Measurements from ENCODE around the gene TNIK. TPM values are rescaled to one million over a fixed set of nuclear protein-coding genes. Genes with fewer than 3 reads are reported as not detected.
"Not testable (repeated sequence)": the region's sequence is repeated elsewhere in the genome, so short reads cannot be mapped to it uniquely, and the experiment has no call there.

Gene TNIK
- total RNA-seq, 1 experiment from 2014 or later, result 12.4 TPM

DNA sequence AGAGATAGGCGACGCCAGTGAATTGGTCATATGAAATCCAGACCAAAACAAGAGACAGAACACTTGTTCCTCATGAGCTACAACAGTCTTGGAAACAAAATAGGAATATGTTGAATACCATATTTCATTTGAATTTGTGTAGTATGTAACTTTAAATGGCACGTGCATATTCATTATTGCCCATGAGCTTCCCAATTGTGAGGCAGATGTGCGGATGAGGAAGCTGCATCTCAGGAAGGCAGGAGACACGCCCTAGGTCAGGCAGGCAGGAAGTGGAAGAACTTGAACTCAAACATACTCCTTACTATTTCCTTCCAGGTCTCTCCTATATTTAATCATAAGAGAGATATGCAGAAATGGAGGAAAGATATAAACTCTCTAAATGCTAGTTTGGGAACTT lies 326.9 kb downstream of the TNIK start:
- DNase-seq (ENCODE audit: low spot score), result no peak

DNA sequence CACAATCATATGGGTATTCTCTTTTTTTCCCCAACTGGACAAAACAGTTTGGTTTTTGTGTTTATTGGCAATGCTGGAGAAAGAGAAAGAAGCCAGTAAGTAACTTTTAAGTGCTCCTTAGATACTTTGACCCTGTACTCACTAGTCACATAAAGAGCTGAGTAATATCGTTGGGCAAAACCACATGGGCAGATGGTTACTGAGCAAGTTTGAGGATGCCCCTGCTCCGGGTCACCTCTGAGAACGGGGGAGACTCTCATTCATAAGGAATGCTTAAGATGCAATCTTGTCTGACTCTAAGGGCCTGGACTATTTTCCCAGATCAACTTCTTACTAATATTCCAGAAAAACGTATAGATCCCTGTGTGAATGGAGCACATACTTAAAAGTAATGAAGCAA lies 327.3 kb downstream of the TNIK start:
- no peak for DNase-seq (ENCODE audit: low spot score)

DNA sequence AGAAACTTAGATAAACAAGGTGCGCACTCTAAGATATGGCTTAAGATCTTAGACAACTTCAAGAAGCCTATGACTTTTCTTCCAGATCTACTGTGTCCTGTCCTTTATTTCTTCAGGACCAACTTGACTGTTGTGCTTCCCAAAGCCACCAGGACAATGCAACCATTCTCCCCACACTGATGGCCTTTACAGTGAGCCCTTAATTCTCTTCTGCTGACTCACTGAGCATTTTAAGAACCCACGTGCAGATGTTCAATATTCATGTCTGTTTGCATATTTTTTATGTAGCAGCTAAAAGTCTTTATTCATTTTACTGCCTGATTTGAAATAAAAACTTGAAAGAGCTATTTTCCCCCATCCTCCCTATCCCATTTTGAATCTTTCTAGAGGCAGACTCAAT lies 330.4 kb downstream of the TNIK start:
- DNase-seq (ENCODE audit: low spot score), result no peak

DNA sequence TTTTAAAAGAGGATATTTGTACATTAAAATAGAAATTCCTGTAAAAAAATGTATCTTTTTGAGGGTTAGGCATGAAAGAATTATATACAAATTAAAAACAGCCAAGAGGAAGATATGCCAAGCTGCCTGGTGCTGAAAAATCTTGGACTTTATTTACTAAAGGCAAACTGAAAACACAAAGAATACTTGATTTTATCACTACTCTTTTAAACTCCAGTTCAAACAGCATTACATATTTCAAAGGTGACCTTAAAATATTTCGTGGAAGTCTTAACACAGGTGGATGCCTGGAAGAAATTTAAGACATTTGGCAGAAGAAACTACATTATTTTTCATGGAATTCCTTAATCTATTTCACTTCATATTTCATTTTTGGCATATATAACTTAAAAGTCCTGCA lies 332.6 kb downstream of the TNIK start:
- no peak for DNase-seq (ENCODE audit: low spot score)

DNA sequence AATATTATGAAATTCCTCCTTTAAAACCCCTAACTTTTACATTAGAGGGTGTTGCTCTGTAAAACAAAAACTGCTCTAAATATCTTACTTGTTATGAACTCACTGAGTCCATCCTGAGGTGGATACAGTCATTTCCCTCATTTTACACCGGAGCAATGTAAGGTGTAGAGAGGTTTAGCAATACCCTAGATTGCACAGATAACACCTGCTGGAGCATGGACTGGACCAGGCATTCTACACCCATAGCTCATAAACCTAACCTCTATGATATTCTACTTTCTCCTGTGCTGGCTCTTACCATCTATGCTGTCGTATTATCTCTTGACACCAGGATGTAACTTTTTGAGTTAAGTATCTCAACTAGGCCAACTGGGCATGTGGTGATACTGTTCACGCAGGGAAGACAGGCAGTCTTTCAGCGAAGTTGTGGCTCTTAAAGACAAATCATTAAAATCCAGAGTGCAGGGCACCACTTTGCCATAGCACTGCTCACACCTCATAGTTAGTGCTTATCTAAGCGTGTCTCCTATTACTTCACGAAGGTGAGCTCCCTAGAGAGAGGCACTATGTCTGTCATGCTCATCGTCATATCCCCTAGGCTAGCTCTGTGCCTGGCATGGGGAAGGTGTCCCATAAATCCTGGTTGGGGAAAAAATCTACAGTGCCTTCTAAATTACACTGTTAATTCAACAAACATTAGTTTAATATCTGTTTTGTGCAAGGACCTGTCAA lies 333.6 kb downstream of the TNIK start:
- no peak for DNase-seq (ENCODE audit: low spot score)

DNA sequence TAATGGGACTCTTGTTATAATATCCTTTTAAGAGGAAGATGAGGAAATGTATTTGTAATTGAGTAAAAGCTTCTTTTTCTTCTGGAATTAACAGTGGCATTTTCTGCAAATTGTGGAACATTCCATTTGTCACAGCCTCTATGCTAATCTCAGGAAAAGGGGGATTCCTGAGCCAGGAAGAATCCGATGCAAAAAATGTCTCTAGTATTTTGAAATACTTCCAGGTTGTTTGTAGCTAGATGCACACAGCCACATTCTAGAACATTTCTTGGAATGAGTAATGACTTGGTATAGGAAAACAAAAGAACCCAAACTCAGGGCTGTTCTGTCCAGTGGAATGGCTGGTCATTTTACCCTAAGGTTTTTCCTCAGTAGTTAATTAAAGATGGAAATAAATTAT lies 335.2 kb downstream of the TNIK start:
- no peak for DNase-seq (ENCODE audit: low spot score)

DNA sequence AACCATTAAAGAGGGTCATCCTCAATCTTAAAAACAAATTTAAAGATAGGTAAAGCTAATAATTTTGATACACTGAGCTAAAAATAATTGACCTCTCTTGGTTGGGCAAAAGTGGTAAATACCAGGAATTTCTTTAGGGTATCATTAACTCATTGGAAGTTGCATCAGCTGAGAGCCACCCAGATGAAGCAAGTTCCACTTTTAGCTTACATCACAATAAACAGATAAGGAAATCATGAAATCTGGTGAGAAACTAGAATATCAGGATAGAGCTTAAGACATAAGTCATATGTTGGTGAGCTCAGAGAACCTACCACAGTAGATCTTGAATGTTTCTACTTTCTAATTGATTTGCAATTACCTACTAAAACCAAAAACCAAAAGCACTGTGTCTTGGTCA lies 336.3 kb downstream of the TNIK start:
- DNase-seq (ENCODE audit: low spot score), result no peak

DNA sequence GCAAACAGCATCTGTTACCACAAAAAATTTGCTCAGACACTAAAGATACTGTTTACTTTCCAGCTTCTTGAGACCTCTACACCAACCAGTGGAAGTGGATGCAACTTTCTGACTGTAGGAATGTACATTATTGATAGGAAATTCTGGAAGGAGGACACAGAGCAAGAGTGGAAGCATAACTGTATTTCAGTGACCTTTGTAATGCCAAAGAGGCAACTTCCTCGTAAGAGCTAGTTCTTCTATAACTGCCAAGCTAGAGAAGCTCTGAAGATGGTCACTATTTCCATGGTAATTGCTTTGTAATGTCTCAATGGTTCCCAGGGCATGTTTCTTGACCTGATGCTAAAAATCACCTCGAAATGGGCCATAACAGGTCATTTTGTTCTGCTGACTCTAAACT lies 337.3 kb downstream of the TNIK start:
- DNase-seq (ENCODE audit: low spot score), result no peak

DNA sequence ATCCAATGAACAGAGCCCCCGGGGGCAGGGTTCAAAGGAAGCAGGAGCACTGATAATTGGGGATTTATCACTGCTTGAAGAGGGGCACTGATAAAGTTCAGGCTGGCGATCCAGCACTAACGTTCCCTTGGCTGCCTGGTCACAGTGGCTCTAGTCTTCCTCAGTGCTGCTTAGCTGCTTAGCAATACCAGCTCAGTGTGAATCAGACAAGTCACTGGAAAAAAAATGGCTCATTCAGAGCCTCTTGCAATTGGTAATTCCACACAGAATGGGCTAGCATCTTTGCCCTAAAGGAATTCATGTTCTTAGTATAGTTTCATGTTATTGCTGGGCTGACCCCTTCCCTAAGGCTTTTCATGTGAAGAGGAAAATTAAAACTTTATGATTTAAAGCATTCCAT lies 338.0 kb downstream of the TNIK start:
- DNase-seq (ENCODE audit: low spot score), result no peak

DNA sequence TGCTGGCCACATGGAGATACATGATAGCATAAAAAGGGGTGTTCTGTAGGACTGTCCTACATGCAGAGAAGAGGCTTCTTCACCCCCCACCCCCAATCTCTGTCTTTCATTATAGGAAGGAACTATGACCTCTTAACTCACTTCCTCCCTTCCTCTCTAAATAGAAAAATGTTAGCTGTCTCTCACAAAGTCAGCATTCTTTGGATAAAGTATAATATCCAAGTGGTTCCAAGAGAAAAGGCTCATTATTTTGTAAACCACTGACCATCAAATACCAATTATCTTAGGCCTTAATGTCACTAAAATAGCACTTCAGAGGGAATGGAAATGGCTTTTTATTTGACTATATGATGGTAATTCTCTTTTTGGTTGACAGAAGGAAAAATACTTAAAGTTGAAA lies 338.4 kb downstream of the TNIK start:
- no peak for DNase-seq (ENCODE audit: low spot score)

DNA sequence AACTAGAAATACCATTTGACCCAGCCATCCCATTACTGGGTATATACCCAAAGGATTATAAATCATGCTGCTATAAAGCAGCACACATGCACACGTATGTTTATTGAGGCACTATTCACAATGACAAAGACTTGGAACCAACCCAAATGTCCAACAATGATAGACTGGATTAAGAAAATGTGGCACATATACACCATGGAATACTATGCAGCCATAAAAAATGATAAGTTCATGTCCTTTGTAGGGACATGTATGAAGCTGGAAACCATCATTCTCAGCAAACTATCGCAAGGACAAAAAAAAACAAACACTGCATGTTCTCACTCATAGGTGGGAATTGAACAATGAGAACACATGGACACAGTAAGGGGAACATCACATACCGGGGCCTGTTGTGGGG lies 340.8 kb downstream of the TNIK start:
- DNase-seq (ENCODE audit: low spot score), result not testable (repeated sequence)

DNA sequence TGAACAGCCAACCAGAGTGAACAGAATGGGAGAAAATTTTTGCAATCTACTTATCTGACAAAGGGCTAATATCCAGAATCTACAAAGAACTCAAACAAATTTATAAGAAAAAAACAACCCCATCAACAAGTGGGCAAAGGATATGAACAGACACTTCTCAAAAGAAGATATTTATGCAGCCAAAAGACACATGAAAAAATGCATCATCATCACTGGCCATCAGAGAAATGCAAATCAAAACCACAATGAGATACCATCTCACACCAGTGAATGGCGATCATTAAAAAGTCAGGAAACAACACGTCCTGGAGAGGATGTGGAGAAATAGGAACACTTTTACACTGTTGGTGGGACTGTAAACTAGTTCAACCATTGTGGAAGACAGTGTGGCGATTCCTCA lies 341.2 kb downstream of the TNIK start:
- DNase-seq (ENCODE audit: low spot score), result not testable (repeated sequence)

DNA sequence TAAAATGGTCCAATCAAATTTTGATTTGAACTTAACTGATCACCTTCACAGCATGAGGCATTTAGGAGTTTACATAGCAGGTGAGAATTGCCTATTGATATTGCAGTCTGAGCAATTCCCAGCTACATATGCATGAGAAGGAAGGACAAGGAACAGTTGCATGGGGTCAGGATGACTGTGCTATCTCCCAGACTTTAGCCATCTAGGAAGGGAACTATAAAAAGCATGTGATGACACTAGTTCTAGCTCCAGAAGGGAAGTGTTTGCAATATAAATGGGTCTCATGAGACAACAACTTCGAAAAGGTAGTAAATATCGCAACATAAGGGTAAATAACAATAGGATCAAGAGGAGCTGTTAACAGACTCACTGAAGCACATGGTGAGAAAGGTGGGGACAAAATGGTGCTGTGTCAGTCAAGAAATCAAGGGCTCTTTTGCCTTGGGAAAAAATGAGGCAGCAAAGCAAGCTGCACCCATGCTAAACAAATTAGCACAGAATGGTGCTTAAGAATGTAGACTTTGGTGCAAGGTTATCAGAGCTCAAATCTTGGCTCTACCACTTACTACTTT lies 343.3 kb downstream of the TNIK start:
- no peak for DNase-seq (ENCODE audit: low spot score)

DNA sequence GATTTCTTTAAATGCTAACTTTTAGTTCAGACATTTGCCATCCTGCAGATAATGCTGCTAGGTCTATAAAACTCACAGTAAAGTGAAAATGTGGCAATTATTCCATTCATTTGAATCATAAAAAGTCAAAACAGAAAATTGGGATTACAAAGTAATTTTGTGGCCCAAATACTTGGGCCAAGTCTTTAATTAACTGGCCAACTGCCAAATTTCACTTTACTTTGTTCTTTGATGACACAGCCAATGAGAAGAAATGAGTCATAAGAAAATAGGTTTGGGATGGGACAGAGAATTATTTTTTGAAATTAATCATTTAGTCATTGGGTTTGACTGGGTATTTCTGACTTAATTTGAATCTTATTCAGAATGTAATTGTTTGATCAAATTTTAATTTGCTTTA lies 343.8 kb downstream of the TNIK start:
- DNase-seq (ENCODE audit: low spot score), result no peak

DNA sequence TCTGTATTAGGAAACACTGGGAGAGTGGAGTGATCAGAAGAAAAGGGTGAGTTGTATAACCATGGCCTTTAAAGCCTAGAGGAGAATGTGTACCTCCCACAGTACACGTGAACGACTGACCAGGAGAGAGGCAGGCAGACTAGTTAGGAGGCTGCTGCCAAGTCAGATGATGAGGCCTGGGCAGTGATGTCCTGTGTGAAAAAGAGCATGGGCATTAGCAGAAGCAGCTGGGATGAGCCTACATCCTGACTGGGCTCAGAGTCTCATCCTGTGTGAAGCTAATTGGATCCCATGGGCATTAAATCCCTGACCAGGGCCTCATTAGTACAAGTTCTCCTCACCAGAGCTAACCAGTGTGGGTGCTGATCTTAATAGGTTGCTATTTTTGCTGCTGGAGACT lies 344.5 kb downstream of the TNIK start:
- no peak for DNase-seq (ENCODE audit: low spot score)

DNA sequence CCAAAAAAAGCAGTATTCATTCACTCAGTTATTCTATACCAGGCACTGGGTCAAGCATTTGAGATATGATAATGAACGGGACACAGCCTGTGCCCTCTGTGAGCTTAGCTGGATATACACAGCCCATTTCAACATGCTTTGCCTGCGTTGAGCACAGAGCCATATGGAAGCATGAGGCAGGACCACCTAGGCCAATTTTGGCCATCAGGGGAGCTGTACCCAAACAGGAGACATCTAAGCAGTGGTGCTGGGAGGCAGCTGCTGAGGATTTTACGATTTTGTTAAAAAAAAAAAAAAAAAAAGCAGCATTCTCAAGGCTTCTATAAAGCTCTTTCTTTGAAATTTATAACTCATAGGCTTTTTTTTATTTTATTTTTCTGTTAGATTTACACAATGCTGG lies 346.5 kb downstream of the TNIK start:
- DNase-seq (ENCODE audit: low spot score), result no peak

DNA sequence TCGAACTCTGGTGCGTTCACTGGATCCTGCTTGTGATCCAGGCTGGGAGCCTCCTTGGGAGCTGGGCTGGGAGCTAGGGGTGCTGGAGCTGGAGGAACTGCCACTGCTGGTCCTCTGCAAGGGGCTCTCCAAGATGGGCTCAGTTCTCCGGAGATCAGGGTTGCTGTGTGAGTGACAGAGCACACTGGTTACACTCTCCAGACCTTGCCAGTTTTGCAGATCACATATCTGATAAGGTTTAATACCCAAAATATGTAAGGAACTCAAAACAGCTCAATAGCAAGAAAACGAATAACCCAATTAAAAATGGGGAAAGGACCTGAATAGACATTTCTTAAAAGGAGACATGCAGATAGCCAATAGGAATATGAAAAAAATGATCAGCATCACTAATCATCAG lies 349.5 kb downstream of the TNIK start:
- no peak for DNase-seq (ENCODE audit: low spot score)

DNA sequence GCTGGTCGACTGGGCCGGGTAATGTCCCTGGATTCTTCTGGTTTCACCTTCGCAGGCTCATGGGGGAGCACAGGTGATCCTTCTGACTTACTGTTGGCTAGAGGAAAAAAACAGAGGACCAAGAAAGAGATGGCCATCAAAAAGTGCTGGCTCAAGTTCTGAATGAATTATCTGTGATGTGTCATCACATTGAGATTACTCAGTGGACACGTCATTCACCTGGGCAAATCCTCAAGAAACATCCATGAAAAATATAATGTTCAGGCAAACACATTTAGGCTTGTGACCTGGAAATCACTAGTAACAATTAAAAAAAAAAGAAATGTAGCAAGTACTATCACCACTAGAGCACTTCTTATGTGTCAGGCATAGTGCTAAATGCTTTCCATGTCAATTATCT lies 352.1 kb downstream of the TNIK start:
- no peak for DNase-seq (ENCODE audit: low spot score)

DNA sequence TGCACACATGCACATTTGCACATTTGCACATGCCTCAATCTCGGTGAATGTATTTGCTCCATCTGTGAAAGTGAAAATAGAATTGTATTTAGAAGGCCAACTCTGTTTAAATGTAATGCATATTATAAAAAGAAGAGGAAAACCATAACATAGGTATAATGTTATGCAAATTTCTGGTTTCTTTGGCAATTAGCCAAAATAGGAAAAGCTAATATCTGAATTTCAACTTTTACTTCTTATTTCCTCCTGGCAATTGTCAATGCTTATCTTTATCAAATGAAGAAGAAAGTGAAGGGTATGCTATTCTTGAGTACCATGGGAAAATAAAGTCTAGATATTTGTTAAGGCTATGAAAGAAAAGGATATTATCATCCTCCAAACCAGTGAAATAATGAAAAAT lies 357.0 kb downstream of the TNIK start:
- DNase-seq (ENCODE audit: low spot score), result no peak

DNA sequence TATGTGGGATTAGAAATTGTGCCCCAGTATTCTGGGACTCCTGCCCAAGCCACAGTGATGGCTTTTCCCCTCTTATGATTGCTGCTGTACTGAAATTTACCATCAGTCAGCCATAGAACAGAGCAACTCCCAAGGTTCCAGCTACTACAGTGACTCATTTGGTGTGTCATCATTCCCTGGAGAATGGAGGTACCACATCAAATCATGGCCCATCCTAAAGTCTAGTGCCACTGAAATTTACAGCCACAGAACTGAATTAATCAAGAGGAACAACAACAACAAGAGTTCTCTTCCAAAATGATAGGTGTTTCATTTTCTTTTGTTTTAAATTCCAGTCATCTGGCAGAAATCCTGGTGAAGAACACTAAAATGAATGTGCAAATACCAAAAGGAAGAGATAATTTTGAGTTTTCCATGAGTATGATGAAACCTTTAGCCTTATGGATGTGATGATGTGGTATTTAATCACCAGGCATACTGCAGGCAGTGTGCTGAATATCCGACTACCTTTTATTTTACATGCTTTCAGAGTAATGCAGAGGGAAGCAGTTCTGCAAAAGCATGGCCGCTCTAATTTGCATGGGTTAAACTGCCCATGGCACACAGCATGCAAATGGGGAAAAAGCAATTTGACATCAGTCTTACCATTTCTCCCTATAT lies 358.1 kb downstream of the TNIK start:
- no peak for DNase-seq (ENCODE audit: low spot score)

DNA sequence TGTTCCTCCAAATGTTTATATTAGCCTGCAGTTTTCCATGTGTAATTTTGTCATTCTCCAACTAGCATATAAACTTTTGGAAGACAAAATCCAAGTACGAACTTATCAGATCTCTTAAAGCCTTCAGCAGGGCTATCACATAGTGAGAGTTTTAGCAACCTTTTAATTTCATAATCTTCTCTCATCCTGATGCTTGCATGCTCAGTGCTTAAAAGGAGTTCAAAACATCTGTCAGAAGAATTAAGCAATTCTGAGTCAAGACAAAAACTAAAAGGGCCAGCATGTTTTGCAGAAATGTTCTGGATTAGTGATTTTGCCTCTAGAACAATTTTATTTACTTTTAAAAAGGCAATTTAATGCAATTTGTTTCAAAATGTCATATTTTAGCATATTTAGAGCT lies 360.3 kb downstream of the TNIK start:
- DNase-seq (ENCODE audit: low spot score), result no peak

DNA sequence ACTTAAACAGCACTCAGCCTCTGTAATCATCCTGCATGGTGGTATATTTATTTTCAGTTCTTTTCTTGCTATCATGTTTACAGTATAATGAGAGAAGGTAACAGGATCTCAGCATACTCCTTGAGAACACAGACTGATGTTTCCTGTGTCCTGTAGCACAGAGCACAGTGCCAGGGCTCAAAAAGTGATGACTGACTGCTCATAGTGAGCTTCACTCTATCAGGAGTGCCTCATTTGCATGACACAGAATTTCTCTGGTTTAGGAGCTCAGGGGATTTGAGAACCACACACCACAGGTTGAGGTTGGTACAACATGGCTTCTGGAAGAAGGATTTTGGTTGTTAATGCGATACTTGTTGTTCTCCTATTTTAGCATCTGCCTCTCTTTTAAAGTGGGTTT lies 365.1 kb downstream of the TNIK start:
- no peak for DNase-seq (ENCODE audit: low spot score)

DNA sequence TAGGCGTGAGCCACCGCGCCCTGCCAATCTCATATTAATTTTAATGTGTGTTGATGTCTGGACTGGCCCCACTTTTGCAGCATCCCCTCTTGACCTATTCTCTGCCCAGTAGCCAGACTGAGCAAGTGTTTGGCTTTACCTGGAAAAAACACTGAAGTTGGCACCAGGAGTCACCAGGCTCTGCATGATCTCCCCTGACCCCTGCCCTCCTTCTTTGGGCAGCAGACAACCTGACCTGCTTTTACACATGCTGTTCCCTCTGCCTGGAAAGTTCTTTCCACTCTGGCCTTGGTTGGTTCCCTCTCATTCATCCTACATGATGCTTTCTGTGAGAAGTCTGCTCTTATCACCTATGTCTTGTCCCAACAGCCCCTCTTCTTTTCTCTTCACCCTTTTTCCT lies 365.8 kb downstream of the TNIK start:
- DNase-seq (ENCODE audit: low spot score), result no peak
